GM21447 (cell line): Measurements from ENCODE around the gene PCDH10.
"Not testable (repeated sequence)": the region's sequence is repeated elsewhere in the genome, so short reads cannot be mapped to it uniquely, and the experiment has no call there.

Experiments
- ATAC-seq: cut with Tn5 transposase; IDR thresholded peaks from one replicate; pipeline ENCODE4 v1.9.1; 2021; ENCODE audit not compliant: unreplicated experiment

Gene PCDH10

GRCh38 chr4:133208694-133209285 is 59.7 kb downstream of the PCDH10 start:
- ATAC-seq, result no peak

- ATAC-seq, result no peak
Measured at GRCh38 chr4:133233922-133234321, 84.8 kb downstream of the PCDH10 start.

GRCh38 chr4:133240451-133240850 is 91.4 kb downstream of the PCDH10 start:
- not testable (repeated sequence) for ATAC-seq
